MM.1S (cell line): Measurements from ENCODE around the gene FGFRL1.

Source experiments
- EZH2 ChIP-seq: fragments of 300-600 bp; sonication (generic); optimal IDR thresholded peaks from 2 replicates; pipeline ENCODE3; 2017; ENCODE audit warnings: low read depth, mild to moderate bottlenecking, antibody characterized with exemption, low read length, mixed read lengths
- EZH2phosphoT487 ChIP-seq: fragments of 300-600 bp; sonication (generic); IDR thresholded peaks from 2 replicates; pipeline ENCODE4 v1.6.1; 2018; ENCODE audit warnings: antibody characterized with exemption, low read length
- TF ChIP-seq, protein P1 (sequence below): fragments of 300-600 bp; sonication (generic); IDR thresholded peaks from 2 replicates; pipeline ENCODE4 v1.5.1; 2016; ENCODE audit warnings: antibody characterized with exemption, low read length, mixed read lengths

DNA sequence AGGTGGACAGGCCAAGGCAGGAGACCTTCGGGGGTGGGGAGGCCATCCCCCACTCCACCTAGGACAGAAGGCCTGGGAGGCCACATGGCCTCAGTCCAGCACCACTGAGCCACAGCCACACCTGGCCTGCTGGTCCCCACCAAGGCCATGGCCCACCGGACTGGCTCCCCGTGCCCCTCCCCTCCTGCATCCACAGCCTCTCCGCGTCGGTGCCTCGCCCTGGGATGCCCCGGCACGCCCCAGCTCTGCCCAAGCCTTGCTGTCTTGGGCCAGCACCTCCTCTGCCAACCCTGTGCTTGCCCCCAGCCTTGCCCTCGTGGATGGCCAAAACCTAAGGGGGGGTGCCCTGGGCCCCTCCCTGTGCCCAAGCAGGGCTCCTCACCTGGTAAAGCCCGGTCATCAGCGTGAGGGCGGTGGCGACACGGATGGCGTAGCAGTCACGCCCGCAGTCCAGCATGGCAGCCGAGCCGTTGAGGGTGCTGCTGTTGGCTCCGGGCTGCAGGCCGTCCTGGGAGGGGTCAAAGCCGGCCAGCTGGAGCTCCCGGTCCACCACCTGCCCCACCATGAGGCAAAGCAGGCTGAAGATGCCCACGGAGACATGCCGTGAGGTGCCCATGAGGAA lies 20.6 kb upstream of the FGFRL1 start:
- TF ChIP-seq, protein P1, sequence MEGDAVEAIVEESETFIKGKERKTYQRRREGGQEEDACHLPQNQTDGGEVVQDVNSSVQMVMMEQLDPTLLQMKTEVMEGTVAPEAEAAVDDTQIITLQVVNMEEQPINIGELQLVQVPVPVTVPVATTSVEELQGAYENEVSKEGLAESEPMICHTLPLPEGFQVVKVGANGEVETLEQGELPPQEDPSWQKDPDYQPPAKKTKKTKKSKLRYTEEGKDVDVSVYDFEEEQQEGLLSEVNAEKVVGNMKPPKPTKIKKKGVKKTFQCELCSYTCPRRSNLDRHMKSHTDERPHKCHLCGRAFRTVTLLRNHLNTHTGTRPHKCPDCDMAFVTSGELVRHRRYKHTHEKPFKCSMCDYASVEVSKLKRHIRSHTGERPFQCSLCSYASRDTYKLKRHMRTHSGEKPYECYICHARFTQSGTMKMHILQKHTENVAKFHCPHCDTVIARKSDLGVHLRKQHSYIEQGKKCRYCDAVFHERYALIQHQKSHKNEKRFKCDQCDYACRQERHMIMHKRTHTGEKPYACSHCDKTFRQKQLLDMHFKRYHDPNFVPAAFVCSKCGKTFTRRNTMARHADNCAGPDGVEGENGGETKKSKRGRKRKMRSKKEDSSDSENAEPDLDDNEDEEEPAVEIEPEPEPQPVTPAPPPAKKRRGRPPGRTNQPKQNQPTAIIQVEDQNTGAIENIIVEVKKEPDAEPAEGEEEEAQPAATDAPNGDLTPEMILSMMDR, result no peak
- TF ChIP-seq EZH2, result no peak
- TF ChIP-seq EZH2phosphoT487, result no peak
